HepG2 (cell line): ENCODE measurements around the gene CYP27B1.

ENCODE experiments used
- ATF1 ChIP-seq: IDR thresholded peaks from 2 replicates; pipeline ENCODE4 v1.6.1; 2016; ENCODE audit warnings: mild to moderate bottlenecking, control low read depth
- CTCF ChIP-seq: sonication (generic); formaldehyde crosslinking; IDR thresholded peaks from 2 replicates; pipeline ENCODE4 v1.5.0; 2020; ENCODE audit warnings: mild to moderate bottlenecking, missing genetic modification reagents, moderate library complexity
- ELF3 ChIP-seq: IDR thresholded peaks from 2 replicates; pipeline ENCODE4 v1.6.1; 2016; ENCODE audit warnings: missing genetic modification reagents, missing compliant biosample characterization
- EP300 ChIP-seq, 3 experiments: sonication (generic) in 1 of 3; formaldehyde crosslinking in 1 of 3; IDR thresholded peaks; 2 replicates each; pipeline versions ENCODE4 v1.5.1 to v1.6.1; 2011 to 2020; ENCODE audit warnings: low read depth in 2 of 3, low read length in 2 of 3, borderline replicate concordance in 1 of 3, improper control_type of control experiment in 1 of 3, mild to moderate bottlenecking in 1 of 3, missing genetic modification reagents in 1 of 3, moderate library complexity in 1 of 3
- HDAC2 ChIP-seq: sonication (generic); formaldehyde crosslinking; IDR thresholded peaks from 2 replicates; pipeline ENCODE4 v1.4.0; 2020; ENCODE audit warnings: missing genetic modification reagents
- MAF1 ChIP-seq: sonication (generic); formaldehyde crosslinking; IDR thresholded peaks from 2 replicates; pipeline ENCODE4 v1.5.0; 2020; ENCODE audit warnings: missing genetic modification reagents, borderline replicate concordance
- POLR2A ChIP-seq, 2 experiments: IDR thresholded peaks; 2 replicates each; pipeline ENCODE4 v1.6.1; 2011; ENCODE audit warnings: low read depth in 2 of 2, low read length in 2 of 2, mild to moderate bottlenecking in 1 of 2, moderate library complexity in 1 of 2; ENCODE audit not compliant: insufficient read depth in 1 of 2
- THAP7 ChIP-seq: sonication (generic); formaldehyde crosslinking; IDR thresholded peaks from 2 replicates; pipeline ENCODE4 v1.8.1; 2023; ENCODE audit warnings: mild to moderate bottlenecking, missing genetic modification reagents
- ZBTB21 ChIP-seq: sonication (generic); formaldehyde crosslinking; IDR thresholded peaks from 2 replicates; pipeline ENCODE4 v1.4.0; 2020; ENCODE audit warnings: missing genetic modification reagents

- TF ChIP-seq MAF1 (no peak), POLR2A (IDR thresholded peaks at IDR 0.05; ENCODE audit: insufficient read depth in 1 of 2, low read depth in 2 of 2, low read length in 2 of 2) (no peak), THAP7 (CRISPR knock-in tag) (no peak), EP300 (IDR thresholded peaks at IDR 0.05; ENCODE audit: low read depth in 2 of 2, low read length in 2 of 2) (no peak), EP300 (CRISPR knock-in tag; IDR thresholded peaks at IDR 0.05; ENCODE audit: borderline replicate concordance) (no peak), ELF3 (CRISPR knock-in tag) (no peak), ZBTB21 (CRISPR knock-in tag) (no peak), HDAC2 (no peak), ATF1 (CRISPR knock-in tag) (no peak), CTCF (CRISPR knock-in tag) (no peak)
Observed at GRCh38 chr12:57760347-57760982, 6.4 kb downstream of the CYP27B1 start.
